Progenitor cell of endocrine pancreas (in vitro differentiated cells): ENCODE results near the gene RAB3C. TPM values are rescaled to one million over a fixed set of nuclear protein-coding genes. Genes with fewer than 3 reads are reported as not detected.

Source experiments
- DNase-seq: peaks from one replicate; pipeline ENCODE4 v3.0.0; 2021; ENCODE audit warnings: low spot score; ENCODE audit not compliant: unreplicated experiment
- H3K27ac Mint-ChIP-seq: 2 replicates; pipeline ENCODE4 v1.8.0; 2021; ENCODE audit warnings: mild to moderate bottlenecking, moderate library complexity, mixed read lengths
- H3K27me3 Mint-ChIP-seq: 2 replicates; pipeline ENCODE4 v1.8.0; 2021; ENCODE audit warnings: mixed read lengths
- H3K36me3 Mint-ChIP-seq: 2 replicates; pipeline ENCODE4 v1.8.0; 2022; ENCODE audit warnings: mixed read lengths; ENCODE audit not compliant: insufficient read depth
- H3K4me1 Mint-ChIP-seq: 2 replicates; pipeline ENCODE4 v1.8.0; 2021; ENCODE audit warnings: low read depth, mixed read lengths
- H3K4me3 Mint-ChIP-seq: 2 replicates; pipeline ENCODE4 v1.8.0; 2021; ENCODE audit warnings: low read depth, mild to moderate bottlenecking, moderate library complexity, mixed read lengths
- H3K9me3 Mint-ChIP-seq: 2 replicates; pipeline ENCODE4 v1.8.0; 2021; ENCODE audit warnings: low read depth, mixed read lengths
- CTCF ChIP-seq: fragments of 200-600 bp; sonication (generic); IDR thresholded peaks from one replicate; pipeline ENCODE4 v1.5.0; 2021; ENCODE audit warnings: antibody characterized with exemption, mild to moderate bottlenecking; ENCODE audit not compliant: unreplicated experiment
- total RNA-seq: library from RNA; stranded (reverse); gene quantifications from 2 replicates; pipeline ENCODE4 v1.2.1, GENCODE V29; 2021

Gene RAB3C
- total RNA-seq, 1 donor from 2014 or later, result 25.2 TPM

- no peak for TF ChIP-seq CTCF
- H3K36me3 Mint-ChIP-seq, result no peaks in the 10 kb centered on the region
These were observed 268.3 kb downstream of the RAB3C start for GRCh38 chr5:58851153-58851552.

GRCh38 chr5:58851571-58851970, 268.7 kb downstream of the RAB3C start:
- Mint-ChIP-seq H3K9me3 (no peaks in the 10 kb centered on the region), H3K36me3 (no peaks in the 10 kb centered on the region), H3K27me3 (no peaks in the 10 kb centered on the region), H3K4me3 (no peak overlapping the region), H3K27ac (no peak overlapping the region), H3K4me1 (peaks cover 47% of the 10 kb centered on the region)
- no peak for TF ChIP-seq CTCF
- DNase-seq, result no peak

More at GRCh38 chr5:58851153-58851552, 268.3 kb downstream of the RAB3C start:
- no peak for DNase-seq
- H3K9me3 Mint-ChIP-seq, result no peaks in the 10 kb centered on the region
- H3K27ac Mint-ChIP-seq, result peak overlapping the region; percentile 25
- no peaks in the 10 kb centered on the region for H3K27me3 Mint-ChIP-seq
- peaks cover 43% of the 10 kb centered on the region for H3K4me1 Mint-ChIP-seq
- H3K4me3 Mint-ChIP-seq, result no peak overlapping the region

- no peaks in the 10 kb centered on the region for H3K27me3 Mint-ChIP-seq
- no peak for DNase-seq
- no peaks in the 10 kb centered on the region for H3K9me3 Mint-ChIP-seq
- no peaks in the 10 kb centered on the region for H3K36me3 Mint-ChIP-seq
- H3K4me1 Mint-ChIP-seq, result peaks cover 40% of the 10 kb centered on the region
- H3K4me3 Mint-ChIP-seq, result no peak overlapping the region
- H3K27ac Mint-ChIP-seq, result no peak overlapping the region
- TF ChIP-seq CTCF, result no peak
These were observed 269.7 kb downstream of the RAB3C start for GRCh38 chr5:58852566-58852965.

- TF ChIP-seq CTCF, result no peak
- Mint-ChIP-seq H3K9me3 (no peaks in the 10 kb centered on the region), H3K4me1 (peaks cover 35% of the 10 kb centered on the region)
These were observed 271.6 kb downstream of the RAB3C start for GRCh38 chr5:58854441-58854840.

GRCh38 chr5:58855851-58856739, 273.2 kb downstream of the RAB3C start:
- TF ChIP-seq CTCF, result no peak
- peak overlapping the region; percentile 40 for H3K27ac Mint-ChIP-seq
- no peak for DNase-seq
- H3K36me3 Mint-ChIP-seq, result no peaks in the 10 kb centered on the region
- H3K4me1 Mint-ChIP-seq, result peaks cover 21% of the 10 kb centered on the region
- H3K27me3 Mint-ChIP-seq, result no peaks in the 10 kb centered on the region
- no peaks in the 10 kb centered on the region for H3K9me3 Mint-ChIP-seq
- no peak overlapping the region for H3K4me3 Mint-ChIP-seq

More at GRCh38 chr5:58854441-58854840, 271.6 kb downstream of the RAB3C start:
- Mint-ChIP-seq H3K27me3 (no peaks in the 10 kb centered on the region), H3K4me3 (no peak overlapping the region), H3K27ac (no peak overlapping the region), H3K36me3 (no peaks in the 10 kb centered on the region)
- no peak for DNase-seq
